Measurements from ENCODE around the gene NELL1.

The NELL1 gene

DNA sequence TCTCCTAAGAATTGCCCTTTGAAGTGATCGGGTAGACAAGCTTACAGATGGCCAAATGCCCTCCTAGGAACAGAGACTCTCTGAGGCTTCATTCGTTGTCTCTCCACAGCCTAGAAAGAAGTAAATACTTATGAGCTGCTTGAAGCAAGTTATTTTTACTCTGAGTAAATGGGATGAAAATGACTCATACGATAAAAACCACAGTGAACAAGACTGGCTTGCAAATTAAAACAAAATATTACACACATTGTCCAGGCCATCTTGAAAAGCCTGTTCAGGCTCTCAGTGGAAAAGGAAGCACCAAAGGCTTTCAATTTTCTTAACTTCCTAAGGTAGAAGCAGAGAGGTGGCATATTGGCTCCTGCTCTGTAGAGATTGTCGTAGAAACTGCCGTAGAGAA is 294.2 kb downstream of the NELL1 start:
- Histone ChIP-seq H3K4me1 (ENCODE audit: control insufficient read depth, insufficient read depth, low read length) (peaks cover 6% of the 10 kb centered on the region; the same call in 1 of the 2 replicates), H3K36me3 (ENCODE audit: control insufficient read depth, insufficient read depth, low read length) (no peaks in the 10 kb centered on the region), H3K9ac (ENCODE audit: low read length) (no peak overlapping the region), H3K9me3 (ENCODE audit: control insufficient read depth, insufficient read depth, low read depth, low read length) (no peaks in the 10 kb centered on the region), H3K27me3 (ENCODE audit: control insufficient read depth, insufficient read depth, low read length) (no peaks in the 10 kb centered on the region), H3K27ac (ENCODE audit: low read depth, low read length) (no peak overlapping the region), H3K4me3 (ENCODE audit: low read depth, low read length) (no peak overlapping the region)

DNA sequence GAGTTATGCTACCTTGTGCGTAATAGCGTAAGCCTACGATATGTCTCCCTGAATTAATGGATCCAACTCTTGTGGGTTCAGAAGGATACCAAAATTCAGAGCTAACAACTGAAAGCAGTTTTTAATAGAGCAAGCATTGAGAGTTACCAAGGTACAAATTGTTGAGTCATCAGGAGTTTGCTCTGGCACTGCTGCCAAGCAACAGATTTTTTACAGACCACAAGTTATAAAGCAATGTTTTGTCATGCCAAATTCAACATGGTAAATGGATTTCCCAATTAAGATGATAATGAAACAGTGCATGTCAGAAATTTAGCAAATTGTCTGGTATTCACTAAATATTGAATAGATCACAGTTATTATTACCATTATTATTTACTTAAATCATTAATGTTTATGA is 295.6 kb downstream of the NELL1 start:
- Histone ChIP-seq H3K36me3 (ENCODE audit: control insufficient read depth, insufficient read depth, low read length) (no peaks in the 10 kb centered on the region), H3K4me1 (ENCODE audit: control insufficient read depth, insufficient read depth, low read length) (peaks cover 6% of the 10 kb centered on the region; the same call in 1 of the 2 replicates), H3K9ac (ENCODE audit: low read length) (no peak overlapping the region), H3K27me3 (ENCODE audit: control insufficient read depth, insufficient read depth, low read length) (no peaks in the 10 kb centered on the region), H3K4me3 (ENCODE audit: low read depth, low read length) (no peak overlapping the region), H3K9me3 (ENCODE audit: control insufficient read depth, insufficient read depth, low read depth, low read length) (no peaks in the 10 kb centered on the region), H3K27ac (ENCODE audit: low read depth, low read length) (no peak overlapping the region)

DNA sequence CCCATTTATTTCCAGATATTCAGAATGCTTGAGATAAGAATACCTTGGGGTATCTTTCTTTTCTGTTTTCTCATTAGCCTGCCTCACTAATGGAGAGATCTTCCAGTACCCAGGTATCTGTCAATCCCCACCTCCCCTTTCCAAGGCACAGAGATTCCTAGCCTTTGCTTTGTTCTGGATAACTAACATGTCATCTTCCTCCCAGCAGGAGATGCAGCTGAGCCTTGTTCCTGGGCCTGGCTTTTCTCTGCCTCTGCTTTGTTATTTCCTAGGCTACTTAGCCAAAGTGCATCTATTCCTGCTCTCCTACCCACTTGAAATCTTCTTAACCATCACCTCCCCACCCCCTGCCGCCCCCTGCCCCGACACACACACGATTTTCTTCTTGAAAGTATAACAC is 297.1 kb downstream of the NELL1 start:
- H3K9me3 ChIP-seq (ENCODE audit: control insufficient read depth, insufficient read depth, low read depth, low read length), result no peaks in the 10 kb centered on the region
- no peak overlapping the region for H3K27ac ChIP-seq (ENCODE audit: low read depth, low read length)
- no peaks in the 10 kb centered on the region for H3K36me3 ChIP-seq (ENCODE audit: control insufficient read depth, insufficient read depth, low read length)
- no peaks in the 10 kb centered on the region for H3K27me3 ChIP-seq (ENCODE audit: control insufficient read depth, insufficient read depth, low read length)
- H3K9ac ChIP-seq (ENCODE audit: low read length), result no peak overlapping the region
- H3K4me3 ChIP-seq (ENCODE audit: low read depth, low read length), result no peak overlapping the region
- H3K4me1 ChIP-seq (ENCODE audit: control insufficient read depth, insufficient read depth, low read length), result peaks cover 6% of the 10 kb centered on the region; the same call in 1 of the 2 replicates

DNA sequence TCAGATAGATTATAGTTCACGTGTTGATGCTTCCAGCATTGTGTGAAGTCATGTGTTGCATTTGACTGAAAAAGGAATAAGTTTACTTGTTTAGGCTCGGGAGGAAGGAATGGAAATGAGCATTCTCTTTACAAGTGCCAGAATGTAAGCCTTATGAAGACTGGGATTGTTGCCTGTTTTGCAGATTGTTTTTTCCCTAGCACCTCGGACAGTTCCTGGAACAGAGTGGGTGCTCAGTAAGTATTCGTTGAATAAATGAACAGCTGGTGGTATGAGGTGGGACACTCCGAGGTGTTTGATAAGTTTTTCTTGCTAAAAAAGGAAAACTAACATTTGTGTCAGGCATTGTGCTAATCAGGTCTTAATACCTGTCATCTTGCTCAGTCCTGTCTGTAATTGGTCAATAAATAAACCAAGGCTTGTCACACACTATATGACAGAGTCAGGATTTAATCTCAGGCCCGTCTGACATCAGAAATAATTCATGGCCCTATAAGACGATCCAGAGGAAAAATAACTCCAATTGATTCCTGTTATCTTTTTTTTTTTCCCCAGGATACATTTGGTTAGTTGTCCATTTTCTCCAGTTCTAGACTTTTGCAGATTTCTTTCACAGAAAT is 304.7 kb downstream of the NELL1 start:
- Histone ChIP-seq H3K27ac (ENCODE audit: low read depth, low read length) (no peak overlapping the region), H3K27me3 (ENCODE audit: control insufficient read depth, insufficient read depth, low read length) (no peaks in the 10 kb centered on the region), H3K36me3 (ENCODE audit: control insufficient read depth, insufficient read depth, low read length) (no peaks in the 10 kb centered on the region), H3K9ac (ENCODE audit: low read length) (no peak overlapping the region), H3K4me1 (ENCODE audit: control insufficient read depth, insufficient read depth, low read length) (no peaks in the 10 kb centered on the region), H3K4me3 (ENCODE audit: low read depth, low read length) (no peak overlapping the region), H3K9me3 (ENCODE audit: control insufficient read depth, insufficient read depth, low read depth, low read length) (no peaks in the 10 kb centered on the region)

DNA sequence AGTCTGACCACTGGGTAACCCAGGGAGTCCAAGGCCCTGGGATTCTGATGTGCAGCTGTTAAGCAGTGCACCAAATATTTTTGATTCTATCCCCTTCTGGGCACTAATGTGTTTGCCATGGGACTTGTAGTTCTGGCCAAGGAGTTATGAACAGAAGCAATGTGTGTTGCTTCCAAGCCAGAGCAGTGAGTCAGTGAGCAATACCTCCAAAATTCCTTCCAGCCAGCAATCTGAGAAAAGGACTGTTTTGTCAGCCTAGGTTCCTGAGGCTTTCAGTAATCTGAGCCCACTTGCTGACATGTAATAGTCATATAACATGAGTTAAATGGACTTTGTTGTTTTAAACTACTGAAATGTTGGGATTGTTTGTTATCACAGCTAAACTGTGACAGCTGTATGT is 311.4 kb downstream of the NELL1 start:
- no peaks in the 10 kb centered on the region for H3K9me3 ChIP-seq (ENCODE audit: control insufficient read depth, insufficient read depth, low read depth, low read length)
- H3K4me3 ChIP-seq (ENCODE audit: low read depth, low read length), result no peak overlapping the region
- no peaks in the 10 kb centered on the region for H3K4me1 ChIP-seq (ENCODE audit: control insufficient read depth, insufficient read depth, low read length)
- no peaks in the 10 kb centered on the region for H3K36me3 ChIP-seq (ENCODE audit: control insufficient read depth, insufficient read depth, low read length)
- no peaks in the 10 kb centered on the region for H3K27me3 ChIP-seq (ENCODE audit: control insufficient read depth, insufficient read depth, low read length)
- no peak overlapping the region for H3K9ac ChIP-seq (ENCODE audit: low read length)
- no peak overlapping the region for H3K27ac ChIP-seq (ENCODE audit: low read depth, low read length)

DNA sequence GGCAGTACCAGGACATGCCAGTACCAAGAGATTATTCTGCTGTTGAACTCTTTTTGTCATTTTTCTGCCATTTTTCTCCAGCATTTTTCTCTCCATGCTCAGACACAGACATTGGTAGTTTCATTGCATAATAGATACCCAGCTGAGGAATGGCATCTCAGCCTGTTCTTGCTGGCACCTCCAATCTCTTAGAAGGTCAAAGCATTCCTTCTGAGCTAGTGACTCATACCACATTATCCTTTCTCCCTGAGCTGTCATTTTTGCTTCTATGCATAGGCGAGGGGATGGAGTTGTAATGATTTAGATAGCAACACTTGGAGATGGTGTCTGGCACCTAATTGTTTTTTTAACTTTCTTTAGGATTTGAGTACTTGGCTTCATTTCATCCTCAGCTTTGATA is 321.1 kb downstream of the NELL1 start:
- Histone ChIP-seq H3K4me1 (ENCODE audit: control insufficient read depth, insufficient read depth, low read length) (no peaks in the 10 kb centered on the region), H3K9me3 (ENCODE audit: control insufficient read depth, insufficient read depth, low read depth, low read length) (no peaks in the 10 kb centered on the region), H3K27ac (ENCODE audit: low read depth, low read length) (no peak overlapping the region), H3K36me3 (ENCODE audit: control insufficient read depth, insufficient read depth, low read length) (no peaks in the 10 kb centered on the region), H3K4me3 (ENCODE audit: low read depth, low read length) (no peak overlapping the region), H3K27me3 (ENCODE audit: control insufficient read depth, insufficient read depth, low read length) (no peaks in the 10 kb centered on the region), H3K9ac (ENCODE audit: low read length) (no peak overlapping the region)

DNA sequence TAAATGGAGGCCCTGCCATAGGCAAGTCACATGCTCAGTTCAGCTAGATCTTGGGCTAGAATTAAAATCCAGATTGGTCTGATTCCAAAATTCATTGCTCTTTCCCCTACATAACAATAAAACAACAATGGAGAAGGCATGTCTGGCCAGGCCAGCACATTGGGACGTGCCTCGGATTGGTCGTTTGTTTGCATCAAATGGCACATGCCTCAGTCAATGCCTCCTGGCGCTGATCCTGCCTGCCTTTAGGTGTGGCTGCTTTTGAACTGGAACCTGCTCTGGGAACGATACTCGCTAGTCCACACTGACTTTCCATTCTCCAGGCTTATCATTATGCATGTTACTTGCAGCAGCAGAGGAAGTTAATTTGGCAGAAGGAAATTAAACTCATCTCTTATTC is 322.1 kb downstream of the NELL1 start:
- Histone ChIP-seq H3K4me1 (ENCODE audit: control insufficient read depth, insufficient read depth, low read length) (no peaks in the 10 kb centered on the region), H3K4me3 (ENCODE audit: low read depth, low read length) (no peak overlapping the region), H3K27ac (ENCODE audit: low read depth, low read length) (no peak overlapping the region), H3K9ac (ENCODE audit: low read length) (no peak overlapping the region), H3K36me3 (ENCODE audit: control insufficient read depth, insufficient read depth, low read length) (no peaks in the 10 kb centered on the region), H3K9me3 (ENCODE audit: control insufficient read depth, insufficient read depth, low read depth, low read length) (no peaks in the 10 kb centered on the region), H3K27me3 (ENCODE audit: control insufficient read depth, insufficient read depth, low read length) (no peaks in the 10 kb centered on the region)

DNA sequence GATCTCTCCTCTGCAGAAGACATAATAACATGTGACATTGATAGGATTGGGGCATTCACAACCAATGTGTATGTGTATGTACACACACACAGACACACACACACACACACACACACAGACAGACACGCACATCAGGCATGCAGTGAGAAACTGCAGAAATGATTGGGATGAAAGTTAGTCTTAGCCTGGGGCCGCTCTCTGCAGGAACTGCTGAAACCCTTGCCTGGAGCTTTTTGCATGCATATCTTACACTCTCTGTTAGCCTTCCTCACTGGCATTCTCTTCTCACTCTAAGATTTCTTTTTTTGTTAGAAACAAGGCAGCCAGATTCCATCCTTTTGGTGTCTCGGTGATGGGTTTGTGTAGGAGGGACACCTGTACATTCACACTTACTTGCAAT is 337.9 kb downstream of the NELL1 start:
- Histone ChIP-seq H3K9me3 (ENCODE audit: control insufficient read depth, insufficient read depth, low read depth, low read length) (no peaks in the 10 kb centered on the region), H3K4me3 (ENCODE audit: low read depth, low read length) (no peak overlapping the region), H3K9ac (ENCODE audit: low read length) (no peak overlapping the region), H3K27ac (ENCODE audit: low read depth, low read length) (no peak overlapping the region), H3K4me1 (ENCODE audit: control insufficient read depth, insufficient read depth, low read length) (peaks cover 8% of the 10 kb centered on the region), H3K27me3 (ENCODE audit: control insufficient read depth, insufficient read depth, low read length) (no peaks in the 10 kb centered on the region), H3K36me3 (ENCODE audit: control insufficient read depth, insufficient read depth, low read length) (no peaks in the 10 kb centered on the region)

DNA sequence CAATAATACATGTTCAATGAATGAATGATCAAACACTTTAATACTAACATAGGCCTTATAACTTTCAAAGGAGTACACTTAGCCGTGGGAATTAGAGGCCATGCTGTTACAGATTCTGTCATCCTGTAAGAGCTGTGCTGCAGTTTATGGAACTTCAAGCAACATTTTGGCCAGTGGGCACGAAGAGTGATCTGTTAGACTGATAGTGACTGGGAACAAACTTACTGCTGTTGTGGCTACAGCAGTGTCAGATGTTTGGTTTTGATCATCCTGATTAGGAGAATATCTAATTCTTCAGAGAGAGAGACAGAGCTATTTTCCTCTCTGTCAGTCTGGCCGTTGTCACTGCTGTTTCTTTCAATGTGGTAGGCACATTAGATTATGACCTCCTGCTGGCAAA is 348.9 kb downstream of the NELL1 start:
- no peaks in the 10 kb centered on the region for H3K9me3 ChIP-seq (ENCODE audit: control insufficient read depth, insufficient read depth, low read depth, low read length)
- no peaks in the 10 kb centered on the region for H3K36me3 ChIP-seq (ENCODE audit: control insufficient read depth, insufficient read depth, low read length)
- H3K9ac ChIP-seq (ENCODE audit: low read length), result no peak overlapping the region
- no peak overlapping the region for H3K4me3 ChIP-seq (ENCODE audit: low read depth, low read length)
- H3K27me3 ChIP-seq (ENCODE audit: control insufficient read depth, insufficient read depth, low read length), result no peaks in the 10 kb centered on the region
- peaks cover 7% of the 10 kb centered on the region for H3K4me1 ChIP-seq (ENCODE audit: control insufficient read depth, insufficient read depth, low read length)
- no peak overlapping the region for H3K27ac ChIP-seq (ENCODE audit: low read depth, low read length)

DNA sequence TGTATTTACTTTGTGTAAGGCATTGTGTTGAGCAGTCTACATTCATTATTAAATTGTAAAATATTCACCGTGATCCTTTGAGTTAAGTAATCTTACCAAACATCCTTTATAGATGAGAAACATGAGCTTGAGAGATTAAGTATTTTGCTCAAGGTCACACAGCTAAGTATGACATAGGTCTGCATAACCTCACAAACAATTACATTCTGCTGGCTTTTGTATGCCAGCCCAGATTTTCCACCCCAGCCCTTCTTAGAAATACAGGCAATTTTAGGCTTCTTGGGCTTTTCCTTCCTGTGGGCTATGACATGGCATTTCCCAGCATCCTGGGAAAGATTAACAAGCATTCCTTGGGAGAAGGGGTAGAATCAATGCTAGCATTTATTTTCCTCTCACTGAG is 357.3 kb downstream of the NELL1 start:
- H3K9ac ChIP-seq (ENCODE audit: low read length), result no peak overlapping the region
- no peak overlapping the region for H3K27ac ChIP-seq (ENCODE audit: low read depth, low read length)
- H3K27me3 ChIP-seq (ENCODE audit: control insufficient read depth, insufficient read depth, low read length), result no peaks in the 10 kb centered on the region
- H3K36me3 ChIP-seq (ENCODE audit: control insufficient read depth, insufficient read depth, low read length), result no peaks in the 10 kb centered on the region
- no peaks in the 10 kb centered on the region; the same call in 1 of the 2 replicates for H3K4me1 ChIP-seq (ENCODE audit: control insufficient read depth, insufficient read depth, low read length)
- no peaks in the 10 kb centered on the region for H3K9me3 ChIP-seq (ENCODE audit: control insufficient read depth, insufficient read depth, low read depth, low read length)
- H3K4me3 ChIP-seq (ENCODE audit: low read depth, low read length), result no peak overlapping the region

DNA sequence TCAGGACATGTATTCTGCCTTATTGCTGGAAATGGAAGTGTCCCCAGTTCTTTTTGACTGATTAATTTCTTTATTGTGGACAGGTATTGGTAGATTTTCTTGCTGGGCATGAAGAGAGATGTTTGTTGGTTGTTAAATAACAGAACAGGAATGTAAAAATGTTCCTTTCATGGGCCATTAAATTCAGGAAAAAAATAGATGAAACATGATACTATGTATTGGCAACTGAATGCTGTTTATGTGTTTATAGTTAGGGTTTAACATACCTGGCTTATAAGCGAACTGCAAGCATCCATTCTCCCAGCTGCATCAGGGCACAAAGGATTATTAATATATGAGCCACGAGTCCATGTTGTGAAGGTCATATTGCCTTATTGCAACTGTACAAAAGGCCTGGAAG is 368.5 kb downstream of the NELL1 start:
- Histone ChIP-seq H3K27ac (ENCODE audit: low read depth, low read length) (no peak overlapping the region), H3K4me3 (ENCODE audit: low read depth, low read length) (no peak overlapping the region), H3K9me3 (ENCODE audit: control insufficient read depth, insufficient read depth, low read depth, low read length) (no peaks in the 10 kb centered on the region), H3K4me1 (ENCODE audit: control insufficient read depth, insufficient read depth, low read length) (no peaks in the 10 kb centered on the region), H3K36me3 (ENCODE audit: control insufficient read depth, insufficient read depth, low read length) (no peaks in the 10 kb centered on the region), H3K9ac (ENCODE audit: low read length) (no peak overlapping the region), H3K27me3 (ENCODE audit: control insufficient read depth, insufficient read depth, low read length) (no peaks in the 10 kb centered on the region)

DNA sequence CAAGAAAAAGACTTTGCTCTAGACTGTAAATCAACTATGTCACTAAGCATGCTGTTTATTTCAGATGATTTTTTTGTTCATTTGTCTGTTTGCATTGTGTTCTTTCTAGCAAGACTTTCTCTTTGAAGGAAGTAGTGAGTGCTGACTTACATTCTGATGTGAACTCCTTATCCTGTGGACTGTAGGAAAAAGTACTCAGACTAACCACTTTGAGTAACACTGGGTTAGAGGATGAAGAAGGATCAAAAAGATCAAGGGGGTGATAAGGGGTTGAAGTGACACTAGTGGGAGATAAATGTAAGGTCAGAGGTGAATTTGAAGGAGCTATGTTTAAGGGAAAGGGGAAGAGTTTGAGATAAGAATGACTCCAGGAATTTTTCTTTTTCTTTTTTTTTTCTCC is 369.4 kb downstream of the NELL1 start:
- Histone ChIP-seq H3K9ac (ENCODE audit: low read length) (no peak overlapping the region), H3K9me3 (ENCODE audit: control insufficient read depth, insufficient read depth, low read depth, low read length) (no peaks in the 10 kb centered on the region), H3K36me3 (ENCODE audit: control insufficient read depth, insufficient read depth, low read length) (no peaks in the 10 kb centered on the region), H3K27me3 (ENCODE audit: control insufficient read depth, insufficient read depth, low read length) (no peaks in the 10 kb centered on the region), H3K27ac (ENCODE audit: low read depth, low read length) (no peak overlapping the region), H3K4me1 (ENCODE audit: control insufficient read depth, insufficient read depth, low read length) (no peaks in the 10 kb centered on the region), H3K4me3 (ENCODE audit: low read depth, low read length) (no peak overlapping the region)
